NK-92 (cell line): ENCODE measurements around the gene CCN2.
"Not testable (repeated sequence)": the region's sequence is repeated elsewhere in the genome, so short reads cannot be mapped to it uniquely, and the experiment has no call there.

Experiments
- DNase-seq: peaks from one replicate; lab custom pipeline; 2025; ENCODE audit not compliant: unreplicated experiment; lab: John Stamatoyannopoulos, UW

The CCN2 gene

GRCh38 chr6:131911951-131912350 is 39.2 kb downstream of the CCN2 start:
- DNase-seq = no peak

- DNase-seq = no peak
These were observed 40.2 kb downstream of the CCN2 start for GRCh38 chr6:131910956-131911355.

GRCh38 chr6:131910219-131910589 is 41.0 kb downstream of the CCN2 start:
- no peak for DNase-seq

GRCh38 chr6:131909408-131910218 is 41.6 kb downstream of the CCN2 start:
- DNase-seq = no peak

- not testable (repeated sequence) for DNase-seq
These were observed 42.4 kb downstream of the CCN2 start for GRCh38 chr6:131908787-131909186.

- not testable (repeated sequence) for DNase-seq
These were observed 47.4 kb downstream of the CCN2 start for GRCh38 chr6:131903734-131904133.

GRCh38 chr6:131901326-131901873 is 49.8 kb downstream of the CCN2 start:
- not testable (repeated sequence) for DNase-seq

- DNase-seq = no peak
These were observed 50.9 kb downstream of the CCN2 start for GRCh38 chr6:131900231-131900630.

- no peak for DNase-seq
These were observed 52.5 kb downstream of the CCN2 start for GRCh38 chr6:131898718-131899117.
